NCI-H2107 (cell line): ENCODE data around the gene PRKN.

Source experiments
- DNase-seq: peaks from one replicate; lab custom pipeline; 2025; lab: John Stamatoyannopoulos, UW

The PRKN gene

GRCh38 chr6:161711938-161712337 is 1015.6 kb downstream of the PRKN start:
- DNase-seq: no peak

GRCh38 chr6:161711515-161711914 is 1016.1 kb downstream of the PRKN start:
- DNase-seq: no peak

GRCh38 chr6:161710698-161711097 is 1016.9 kb downstream of the PRKN start:
- no peak for DNase-seq

GRCh38 chr6:161701056-161701455 is 1026.5 kb downstream of the PRKN start:
- no peak for DNase-seq

GRCh38 chr6:161696801-161697200 is 1030.8 kb downstream of the PRKN start:
- no peak for DNase-seq

GRCh38 chr6:161694995-161695394 is 1032.6 kb downstream of the PRKN start:
- no peak for DNase-seq

- no peak for DNase-seq
These were observed 1040.9 kb downstream of the PRKN start for GRCh38 chr6:161686655-161687054.

GRCh38 chr6:161684731-161685475 is 1042.7 kb downstream of the PRKN start:
- no peak for DNase-seq

- DNase-seq: no peak
These were observed 1044.2 kb downstream of the PRKN start for GRCh38 chr6:161683400-161683799.

- DNase-seq: no peak
These were observed 1044.6 kb downstream of the PRKN start for GRCh38 chr6:161682982-161683381.

GRCh38 chr6:161679980-161680538 is 1047.5 kb downstream of the PRKN start:
- no peak for DNase-seq

GRCh38 chr6:161677188-161677587 is 1050.4 kb downstream of the PRKN start:
- no peak for DNase-seq

- DNase-seq: no peak
These were observed 1051.0 kb downstream of the PRKN start for GRCh38 chr6:161676586-161676985.

GRCh38 chr6:161674930-161675682 is 1052.5 kb downstream of the PRKN start:
- no peak for DNase-seq

- DNase-seq: no peak
These were observed 1054.5 kb downstream of the PRKN start for GRCh38 chr6:161673026-161673425.

- no peak for DNase-seq
These were observed 1056.4 kb downstream of the PRKN start for GRCh38 chr6:161671117-161671516.

- DNase-seq: no peak
These were observed 1058.9 kb downstream of the PRKN start for GRCh38 chr6:161668665-161669064.

GRCh38 chr6:161667957-161668356 is 1059.6 kb downstream of the PRKN start:
- DNase-seq: no peak

- no peak for DNase-seq
These were observed 1063.9 kb downstream of the PRKN start for GRCh38 chr6:161663682-161664081.

- DNase-seq: no peak
These were observed 1066.6 kb downstream of the PRKN start for GRCh38 chr6:161660666-161661571.

GRCh38 chr6:161658211-161658610 is 1069.4 kb downstream of the PRKN start:
- DNase-seq: no peak

- DNase-seq: no peak
These were observed 1073.4 kb downstream of the PRKN start for GRCh38 chr6:161654209-161654608.
